ENCODE measurements around the gene ABHD2.

ABHD2 gene

GRCh38 chr15:89141885-89142284 is 53.6 kb downstream of the ABHD2 start:
- Histone ChIP-seq H3K9me3 (ENCODE audit: low read length) (no peaks in the 10 kb centered on the region), H3K9me2 (ENCODE audit: low read depth, low read length) (no peaks in the 10 kb centered on the region), H3K27ac (ENCODE audit: low read depth, low read length, poor library complexity, severe bottlenecking) (no peak overlapping the region), H3K4me2 (ENCODE audit: low read length) (no peak overlapping the region), H4K20me1 (ENCODE audit: insufficient read depth, low read length) (no peaks in the 10 kb centered on the region), H3F3A (ENCODE audit: insufficient read depth, low read length) (no peaks in the 10 kb centered on the region), H3K4me3 (ENCODE audit: low read depth, low read length, poor library complexity, severe bottlenecking) (no peak overlapping the region), H2AFZ (ENCODE audit: low read length) (no peak overlapping the region), H3K9ac (ENCODE audit: low read length) (no peak overlapping the region), H3K36me3 (ENCODE audit: insufficient read depth, low read length) (peaks cover 6% of the 10 kb centered on the region; the same call in 1 of the 2 replicates), H3K27me3 (ENCODE audit: insufficient read depth, low read length) (no peaks in the 10 kb centered on the region), H3K79me2 (ENCODE audit: insufficient read depth, low read length) (no peaks in the 10 kb centered on the region), H3K4me1 (ENCODE audit: insufficient read depth, low read length, severe bottlenecking) (no peaks in the 10 kb centered on the region)
- TF ChIP-seq CTCF (IDR thresholded peaks at IDR 0.05; ENCODE audit: low read length) (no peak), EZH2 (IDR thresholded peaks at IDR 0.05; ENCODE audit: borderline replicate concordance, low read length) (no peak)

GRCh38 chr15:89142423-89142822 is 54.2 kb downstream of the ABHD2 start:
- H3K9me3 ChIP-seq (ENCODE audit: low read length) = no peaks in the 10 kb centered on the region
- H3K27ac ChIP-seq (ENCODE audit: low read depth, low read length, poor library complexity, severe bottlenecking) = no peak overlapping the region
- no peaks in the 10 kb centered on the region for H3F3A ChIP-seq (ENCODE audit: insufficient read depth, low read length)
- H3K27me3 ChIP-seq (ENCODE audit: insufficient read depth, low read length) = no peaks in the 10 kb centered on the region
- no peaks in the 10 kb centered on the region for H4K20me1 ChIP-seq (ENCODE audit: insufficient read depth, low read length)
- no peak for TF ChIP-seq EZH2 (IDR thresholded peaks at IDR 0.05; ENCODE audit: borderline replicate concordance, low read length)
- no peak overlapping the region for H3K4me3 ChIP-seq (ENCODE audit: low read depth, low read length, poor library complexity, severe bottlenecking)
- no peaks in the 10 kb centered on the region for H3K79me2 ChIP-seq (ENCODE audit: insufficient read depth, low read length)
- H3K36me3 ChIP-seq (ENCODE audit: insufficient read depth, low read length) = peaks cover 6% of the 10 kb centered on the region; the same call in 1 of the 2 replicates
- H3K4me2 ChIP-seq (ENCODE audit: low read length) = no peak overlapping the region
- H2AFZ ChIP-seq (ENCODE audit: low read length) = no peak overlapping the region
- H3K4me1 ChIP-seq (ENCODE audit: insufficient read depth, low read length, severe bottlenecking) = no peaks in the 10 kb centered on the region
- no peak overlapping the region for H3K9ac ChIP-seq (ENCODE audit: low read length)
- H3K9me2 ChIP-seq (ENCODE audit: low read depth, low read length) = no peaks in the 10 kb centered on the region

GRCh38 chr15:89143503-89144162 is 55.4 kb downstream of the ABHD2 start:
- H4K20me1 ChIP-seq (ENCODE audit: insufficient read depth, low read length) = no peaks in the 10 kb centered on the region
- no peak for TF ChIP-seq CTCF (IDR thresholded peaks at IDR 0.05; ENCODE audit: low read length)
- TF ChIP-seq EZH2 (IDR thresholded peaks at IDR 0.05; ENCODE audit: borderline replicate concordance, low read length) = no peak
- H3K9ac ChIP-seq (ENCODE audit: low read length) = no peak overlapping the region
- H2AFZ ChIP-seq (ENCODE audit: low read length) = no peak overlapping the region
- peaks cover 6% of the 10 kb centered on the region; the same call in 1 of the 2 replicates for H3K36me3 ChIP-seq (ENCODE audit: insufficient read depth, low read length)
- no peaks in the 10 kb centered on the region for H3K27me3 ChIP-seq (ENCODE audit: insufficient read depth, low read length)
- H3K9me2 ChIP-seq (ENCODE audit: low read depth, low read length) = no peaks in the 10 kb centered on the region
- no peaks in the 10 kb centered on the region for H3F3A ChIP-seq (ENCODE audit: insufficient read depth, low read length)
- no peaks in the 10 kb centered on the region for H3K4me1 ChIP-seq (ENCODE audit: insufficient read depth, low read length, severe bottlenecking)
- H3K4me2 ChIP-seq (ENCODE audit: low read length) = no peak overlapping the region
- no peaks in the 10 kb centered on the region for H3K79me2 ChIP-seq (ENCODE audit: insufficient read depth, low read length)
- no peak overlapping the region for H3K27ac ChIP-seq (ENCODE audit: low read depth, low read length, poor library complexity, severe bottlenecking)
- H3K9me3 ChIP-seq (ENCODE audit: low read length) = no peaks in the 10 kb centered on the region
- H3K4me3 ChIP-seq (ENCODE audit: low read depth, low read length, poor library complexity, severe bottlenecking) = no peak overlapping the region

GRCh38 chr15:89144491-89144890 is 56.2 kb downstream of the ABHD2 start:
- H3K4me1 ChIP-seq (ENCODE audit: insufficient read depth, low read length, severe bottlenecking) = no peaks in the 10 kb centered on the region
- H3K36me3 ChIP-seq (ENCODE audit: insufficient read depth, low read length) = peaks cover 6% of the 10 kb centered on the region; the same call in 1 of the 2 replicates
- H3K9ac ChIP-seq (ENCODE audit: low read length) = no peak overlapping the region
- H3K79me2 ChIP-seq (ENCODE audit: insufficient read depth, low read length) = no peaks in the 10 kb centered on the region
- no peak overlapping the region for H3K4me2 ChIP-seq (ENCODE audit: low read length)
- no peak for TF ChIP-seq EZH2 (IDR thresholded peaks at IDR 0.05; ENCODE audit: borderline replicate concordance, low read length)
- TF ChIP-seq CTCF (IDR thresholded peaks at IDR 0.05; ENCODE audit: low read length) = no peak
- H2AFZ ChIP-seq (ENCODE audit: low read length) = no peak overlapping the region
- H3K4me3 ChIP-seq (ENCODE audit: low read depth, low read length, poor library complexity, severe bottlenecking) = no peak overlapping the region
- H3F3A ChIP-seq (ENCODE audit: insufficient read depth, low read length) = no peaks in the 10 kb centered on the region
- H3K27me3 ChIP-seq (ENCODE audit: insufficient read depth, low read length) = no peaks in the 10 kb centered on the region
- no peaks in the 10 kb centered on the region for H3K9me3 ChIP-seq (ENCODE audit: low read length)
- H4K20me1 ChIP-seq (ENCODE audit: insufficient read depth, low read length) = no peaks in the 10 kb centered on the region
- H3K27ac ChIP-seq (ENCODE audit: low read depth, low read length, poor library complexity, severe bottlenecking) = no peak overlapping the region
- no peaks in the 10 kb centered on the region for H3K9me2 ChIP-seq (ENCODE audit: low read depth, low read length)

All from OCI-LY1 (cell line).